Eye (tissue), 1 donor: Measurements from ENCODE around the gene HMGN3.

Experiments
- DNase-seq: peaks from one replicate; pipeline ENCODE4 v3.0.0-alpha.2; 2015

HMGN3 gene

GRCh38 chr6:79173378-79173777, 61.1 kb downstream of the HMGN3 start:
- DNase-seq, result no peak

GRCh38 chr6:79170959-79171358, 63.5 kb downstream of the HMGN3 start:
- no peak for DNase-seq

- no peak for DNase-seq
These were observed 64.1 kb downstream of the HMGN3 start for GRCh38 chr6:79170431-79170830.

GRCh38 chr6:79168695-79168980, 65.8 kb downstream of the HMGN3 start:
- no peak for DNase-seq

- DNase-seq, result no peak
These were observed 66.4 kb downstream of the HMGN3 start for GRCh38 chr6:79167931-79168694.

- DNase-seq, result no peak
These were observed 74.6 kb downstream of the HMGN3 start for GRCh38 chr6:79159846-79160245.

GRCh38 chr6:79158856-79159516, 75.5 kb downstream of the HMGN3 start:
- DNase-seq, result no peak

- DNase-seq, result no peak
These were observed 76.4 kb downstream of the HMGN3 start for GRCh38 chr6:79157961-79158644.

GRCh38 chr6:79152269-79152737, 82.2 kb downstream of the HMGN3 start:
- no peak for DNase-seq
